Measurements from ENCODE around the gene CDYL.

GRCh38 chr6:4971851-4972250 lies 195.6 kb downstream of the CDYL start:
- TF ChIP-seq, protein P1, sequence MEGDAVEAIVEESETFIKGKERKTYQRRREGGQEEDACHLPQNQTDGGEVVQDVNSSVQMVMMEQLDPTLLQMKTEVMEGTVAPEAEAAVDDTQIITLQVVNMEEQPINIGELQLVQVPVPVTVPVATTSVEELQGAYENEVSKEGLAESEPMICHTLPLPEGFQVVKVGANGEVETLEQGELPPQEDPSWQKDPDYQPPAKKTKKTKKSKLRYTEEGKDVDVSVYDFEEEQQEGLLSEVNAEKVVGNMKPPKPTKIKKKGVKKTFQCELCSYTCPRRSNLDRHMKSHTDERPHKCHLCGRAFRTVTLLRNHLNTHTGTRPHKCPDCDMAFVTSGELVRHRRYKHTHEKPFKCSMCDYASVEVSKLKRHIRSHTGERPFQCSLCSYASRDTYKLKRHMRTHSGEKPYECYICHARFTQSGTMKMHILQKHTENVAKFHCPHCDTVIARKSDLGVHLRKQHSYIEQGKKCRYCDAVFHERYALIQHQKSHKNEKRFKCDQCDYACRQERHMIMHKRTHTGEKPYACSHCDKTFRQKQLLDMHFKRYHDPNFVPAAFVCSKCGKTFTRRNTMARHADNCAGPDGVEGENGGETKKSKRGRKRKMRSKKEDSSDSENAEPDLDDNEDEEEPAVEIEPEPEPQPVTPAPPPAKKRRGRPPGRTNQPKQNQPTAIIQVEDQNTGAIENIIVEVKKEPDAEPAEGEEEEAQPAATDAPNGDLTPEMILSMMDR (IDR thresholded peaks at IDR 0.05; ENCODE audit: insufficient read depth, low read length, poor library complexity, severe bottlenecking), result no peak
- no peak for TF ChIP-seq EZH2phosphoT487 (conservative IDR thresholded peaks at IDR 0.05; ENCODE audit: low read length)

All from SU-DHL-6 (cell line).